NT2/D1 (cell line): Measurements from ENCODE around the gene KRTAP4-8.
"Not testable (repeated sequence)": the region's sequence is repeated elsewhere in the genome, so short reads cannot be mapped to it uniquely, and the experiment has no call there.

Experiments used
- DNase-seq: peaks from one replicate; pipeline ENCODE4 v3.0.0-alpha.2; 2011; ENCODE audit warnings: low read depth, low spot score
- H3K27me3 ChIP-seq: 2 replicates; pipeline ENCODE4 v1.6.0; 2011; ENCODE audit warnings: mild to moderate bottlenecking; ENCODE audit not compliant: insufficient read length, insufficient read depth
- H3K36me3 ChIP-seq: 2 replicates; pipeline ENCODE4 v1.6.1; 2011; ENCODE audit warnings: mild to moderate bottlenecking, low read length, mixed read lengths; ENCODE audit not compliant: insufficient read depth, insufficient read length
- H3K4me1 ChIP-seq: 2 replicates; pipeline ENCODE4 v1.5.1; 2011; ENCODE audit not compliant: insufficient read depth, insufficient read length
- H3K4me3 ChIP-seq: 2 replicates; pipeline ENCODE4 v1.5.1; 2011; ENCODE audit warnings: low read depth; ENCODE audit not compliant: insufficient read length
- H3K9ac ChIP-seq: 2 replicates; pipeline ENCODE4 v1.6.0; 2011; ENCODE audit warnings: low read depth; ENCODE audit not compliant: insufficient read length
- H3K9me3 ChIP-seq: 2 replicates; pipeline ENCODE4 v1.5.1; 2011; ENCODE audit warnings: mild to moderate bottlenecking, low read length; ENCODE audit not compliant: insufficient read depth
- SUZ12 ChIP-seq: IDR thresholded peaks from 2 replicates; pipeline ENCODE4 v1.6.1; 2011; ENCODE audit not compliant: insufficient read length, insufficient read depth; ENCODE audit errors: extremely low read depth
- YY1 ChIP-seq: IDR thresholded peaks from 2 replicates; pipeline ENCODE4 v1.6.1; 2011; ENCODE audit not compliant: insufficient read length, insufficient read depth
- ZNF274 ChIP-seq: IDR thresholded peaks from 2 replicates; pipeline ENCODE4 v1.6.1; 2011; ENCODE audit warnings: mild to moderate bottlenecking, low read depth, low read length

The KRTAP4-8 gene

GRCh38 chr17:41098042-41098441 lies at the start of gene KRTAP4-8:
TSS of gene KRTAP4-8 (minus strand) at chr17:41098142. CDS start at chr17:41098084, 58 bp downstream.
- Histone ChIP-seq H3K4me1 (peaks cover 3% of the 10 kb centered on the region), H3K9me3 (peaks cover 12% of the 10 kb centered on the region; the same call in 1 of the 2 replicates), H3K4me3 (no peak within 1 kb of the TSS), H3K36me3 (no peaks in the 10 kb centered on the region), H3K9ac (no peak within 1 kb of the TSS), H3K27me3 (no peaks in the 10 kb centered on the region)
- TF ChIP-seq SUZ12 (no peak), YY1 (no peak), ZNF274 (no peak)
- DNase-seq: no peak

GRCh38 chr17:41145261-41145660 lies 47.3 kb upstream of the KRTAP4-8 start:
- H3K9ac ChIP-seq: no peak overlapping the region
- H3K4me1 ChIP-seq: no peaks in the 10 kb centered on the region
- H3K9me3 ChIP-seq: peaks cover 14% of the 10 kb centered on the region
- no peaks in the 10 kb centered on the region for H3K36me3 ChIP-seq
- TF ChIP-seq SUZ12 (no peak), ZNF274 (no peak), YY1 (no peak)
- H3K27me3 ChIP-seq: no peaks in the 10 kb centered on the region
- no peak for DNase-seq
- H3K4me3 ChIP-seq: no peak overlapping the region

- Histone ChIP-seq H3K27me3 (no peaks in the 10 kb centered on the region), H3K9me3 (peaks cover 18% of the 10 kb centered on the region), H3K4me3 (no peak overlapping the region), H3K9ac (no peak overlapping the region), H3K36me3 (no peaks in the 10 kb centered on the region), H3K4me1 (no peaks in the 10 kb centered on the region)
- no peak for TF ChIP-seq ZNF274
- no peak for TF ChIP-seq YY1
- TF ChIP-seq SUZ12: no peak
- DNase-seq: no peak
Observed at GRCh38 chr17:41144846-41145245, 46.9 kb upstream of the KRTAP4-8 start.

GRCh38 chr17:41141361-41141760 lies 43.4 kb upstream of the KRTAP4-8 start:
- Histone ChIP-seq H3K9me3 (peaks cover 21% of the 10 kb centered on the region), H3K4me1 (no peaks in the 10 kb centered on the region), H3K9ac (no peak overlapping the region), H3K27me3 (no peaks in the 10 kb centered on the region), H3K4me3 (no peak overlapping the region), H3K36me3 (no peaks in the 10 kb centered on the region)
- no peak for TF ChIP-seq YY1
- no peak for TF ChIP-seq ZNF274
- TF ChIP-seq SUZ12: no peak
- DNase-seq: no peak

- H3K9me3 ChIP-seq: peaks cover 21% of the 10 kb centered on the region
- no peak for DNase-seq
- H3K27me3 ChIP-seq: no peaks in the 10 kb centered on the region
- H3K4me1 ChIP-seq: no peaks in the 10 kb centered on the region
- TF ChIP-seq ZNF274 (no peak), SUZ12 (no peak), YY1 (no peak)
- no peaks in the 10 kb centered on the region for H3K36me3 ChIP-seq
- no peak within 1 kb of the TSS for H3K9ac ChIP-seq
- H3K4me3 ChIP-seq: no peak within 1 kb of the TSS
Observed at GRCh38 chr17:41140360-41141131, 42.6 kb upstream of the KRTAP4-8 start, which contains the start of gene KRTAP4-6. TSS of gene KRTAP4-6 (minus strand) at chr17:41140544. CDS start at chr17:41140487, 57 bp downstream.

- not testable (repeated sequence) for H3K9ac ChIP-seq, H3K27me3 ChIP-seq, H3K4me3 ChIP-seq, H3K4me1 ChIP-seq, DNase-seq, H3K36me3 ChIP-seq
- H3K9me3 ChIP-seq: peaks cover 21% of the 10 kb centered on the region
Observed at GRCh38 chr17:41139865-41140264, 41.9 kb upstream of the KRTAP4-8 start.

- no peak overlapping the region for H3K9ac ChIP-seq
- H3K36me3 ChIP-seq: no peaks in the 10 kb centered on the region
- H3K27me3 ChIP-seq: no peaks in the 10 kb centered on the region
- H3K4me1 ChIP-seq: no peaks in the 10 kb centered on the region
- no peaks in the 10 kb centered on the region for H3K9me3 ChIP-seq
- H3K4me3 ChIP-seq: no peak overlapping the region
- no peak for DNase-seq
- no peak for TF ChIP-seq ZNF274
- TF ChIP-seq SUZ12: no peak
- no peak for TF ChIP-seq YY1
Observed at GRCh38 chr17:41133880-41134735, 36.2 kb upstream of the KRTAP4-8 start.
